ENCODE results near the gene KDM2B. TPM values are rescaled to one million over a fixed set of nuclear protein-coding genes. Genes with fewer than 3 reads are reported as not detected.
A peak's percentile ranks its signal among the peaks of the same experiment; 100 is the strongest.

The KDM2B gene
- total RNA-seq, result 10 to 100 TPM; 14.8 to 27.0 (median 16.7) TPM

DNA sequence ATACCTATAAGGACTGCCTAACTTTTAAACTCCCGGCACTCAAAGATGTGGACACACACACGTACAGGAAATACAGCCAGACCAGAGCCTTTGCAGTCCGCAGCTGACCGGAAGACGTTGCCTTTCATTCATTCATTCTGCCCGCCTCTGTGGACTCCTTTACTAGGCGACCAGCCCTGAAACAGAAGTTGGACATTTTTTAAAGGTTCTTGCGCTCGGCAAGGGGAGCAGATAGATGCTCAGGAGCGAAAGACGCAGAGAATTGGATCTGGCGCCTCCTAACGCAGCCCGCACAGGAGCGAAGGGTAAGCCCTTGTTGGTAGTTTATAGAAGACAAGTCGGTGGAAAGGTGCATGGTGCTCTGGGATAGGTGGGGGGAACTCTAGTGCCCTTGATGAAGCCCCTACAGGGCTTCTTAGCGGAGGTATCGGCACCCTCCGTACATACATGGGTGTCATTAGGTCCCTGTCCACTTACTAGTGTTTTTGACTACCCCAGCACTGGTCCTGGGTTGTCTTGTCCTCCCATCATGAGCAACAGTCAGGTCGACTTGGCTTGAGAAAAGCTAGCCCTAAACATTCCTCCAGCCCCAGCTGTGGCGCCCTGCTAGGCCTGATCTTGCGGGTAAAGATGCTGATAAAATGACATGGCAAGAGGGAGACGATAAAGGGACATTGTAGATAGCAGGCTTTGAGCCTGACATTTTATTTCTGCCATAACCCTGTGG lies at the start of gene KDM2B:
TSS of gene KDM2B (minus strand) at position 65 of the 727 bp plus-strand sequence. CDS start 112 bp downstream, outside the sequence.
- ATAC-seq (ENCODE audit: low FRiP score) (no peak), DNase-seq (ENCODE audit: low spot score) (no peak)
- TF ChIP-seq, protein P1, sequence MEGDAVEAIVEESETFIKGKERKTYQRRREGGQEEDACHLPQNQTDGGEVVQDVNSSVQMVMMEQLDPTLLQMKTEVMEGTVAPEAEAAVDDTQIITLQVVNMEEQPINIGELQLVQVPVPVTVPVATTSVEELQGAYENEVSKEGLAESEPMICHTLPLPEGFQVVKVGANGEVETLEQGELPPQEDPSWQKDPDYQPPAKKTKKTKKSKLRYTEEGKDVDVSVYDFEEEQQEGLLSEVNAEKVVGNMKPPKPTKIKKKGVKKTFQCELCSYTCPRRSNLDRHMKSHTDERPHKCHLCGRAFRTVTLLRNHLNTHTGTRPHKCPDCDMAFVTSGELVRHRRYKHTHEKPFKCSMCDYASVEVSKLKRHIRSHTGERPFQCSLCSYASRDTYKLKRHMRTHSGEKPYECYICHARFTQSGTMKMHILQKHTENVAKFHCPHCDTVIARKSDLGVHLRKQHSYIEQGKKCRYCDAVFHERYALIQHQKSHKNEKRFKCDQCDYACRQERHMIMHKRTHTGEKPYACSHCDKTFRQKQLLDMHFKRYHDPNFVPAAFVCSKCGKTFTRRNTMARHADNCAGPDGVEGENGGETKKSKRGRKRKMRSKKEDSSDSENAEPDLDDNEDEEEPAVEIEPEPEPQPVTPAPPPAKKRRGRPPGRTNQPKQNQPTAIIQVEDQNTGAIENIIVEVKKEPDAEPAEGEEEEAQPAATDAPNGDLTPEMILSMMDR (IDR thresholded peaks at IDR 0.05), result no peak

DNA sequence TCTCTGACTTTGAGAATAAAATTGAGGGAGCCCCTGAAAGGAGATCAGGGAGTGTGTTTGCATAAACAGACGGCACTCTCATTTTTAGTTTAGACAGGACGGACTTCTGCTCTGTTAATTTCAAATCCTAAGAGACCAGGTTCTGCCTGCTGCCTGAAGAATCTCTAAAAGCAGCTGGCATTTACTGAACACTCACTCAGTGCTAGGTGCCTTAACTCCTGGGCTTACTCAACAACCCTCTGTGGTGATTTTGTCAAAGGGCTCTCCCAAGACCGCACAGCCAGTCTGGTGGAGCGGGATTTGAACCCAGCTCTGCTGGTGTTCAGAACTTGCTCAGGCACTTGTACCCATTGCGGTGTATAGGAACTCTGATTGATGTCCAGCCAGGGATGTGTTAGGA lies 47.7 kb upstream of the KDM2B start:
- ATAC-seq (ENCODE audit: low FRiP score), result no peak

DNA sequence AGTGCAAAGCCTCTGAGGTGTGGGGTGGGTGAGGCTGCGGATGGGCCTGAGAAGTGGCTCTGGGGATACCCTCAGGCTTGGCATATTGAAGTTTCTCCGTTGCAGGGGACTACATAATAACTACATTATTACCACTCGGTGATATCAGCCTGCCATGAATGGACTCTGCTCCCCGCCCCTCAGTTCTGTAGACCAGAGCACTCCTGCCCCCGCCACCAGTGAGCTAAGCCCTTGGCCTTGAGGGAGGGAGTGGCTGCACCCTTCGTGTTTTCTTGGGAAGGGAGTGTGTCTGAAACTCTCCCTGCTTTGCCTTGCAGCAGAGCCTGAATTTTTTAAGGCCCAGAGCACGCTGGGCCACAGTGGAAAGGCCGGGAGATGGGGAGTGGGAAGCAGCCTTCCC lies 47.2 kb upstream of the KDM2B start:
- no peak for DNase-seq (ENCODE audit: low spot score)
- TF ChIP-seq, protein P1 (IDR thresholded peaks at IDR 0.05), result no peak
- no peak for ATAC-seq (ENCODE audit: low FRiP score)

More for the DNA sequence above, 47.7 kb upstream of the KDM2B start:
- DNase-seq (ENCODE audit: low spot score), result no peak
- TF ChIP-seq, protein P1 (IDR thresholded peaks at IDR 0.05), result no peak

DNA sequence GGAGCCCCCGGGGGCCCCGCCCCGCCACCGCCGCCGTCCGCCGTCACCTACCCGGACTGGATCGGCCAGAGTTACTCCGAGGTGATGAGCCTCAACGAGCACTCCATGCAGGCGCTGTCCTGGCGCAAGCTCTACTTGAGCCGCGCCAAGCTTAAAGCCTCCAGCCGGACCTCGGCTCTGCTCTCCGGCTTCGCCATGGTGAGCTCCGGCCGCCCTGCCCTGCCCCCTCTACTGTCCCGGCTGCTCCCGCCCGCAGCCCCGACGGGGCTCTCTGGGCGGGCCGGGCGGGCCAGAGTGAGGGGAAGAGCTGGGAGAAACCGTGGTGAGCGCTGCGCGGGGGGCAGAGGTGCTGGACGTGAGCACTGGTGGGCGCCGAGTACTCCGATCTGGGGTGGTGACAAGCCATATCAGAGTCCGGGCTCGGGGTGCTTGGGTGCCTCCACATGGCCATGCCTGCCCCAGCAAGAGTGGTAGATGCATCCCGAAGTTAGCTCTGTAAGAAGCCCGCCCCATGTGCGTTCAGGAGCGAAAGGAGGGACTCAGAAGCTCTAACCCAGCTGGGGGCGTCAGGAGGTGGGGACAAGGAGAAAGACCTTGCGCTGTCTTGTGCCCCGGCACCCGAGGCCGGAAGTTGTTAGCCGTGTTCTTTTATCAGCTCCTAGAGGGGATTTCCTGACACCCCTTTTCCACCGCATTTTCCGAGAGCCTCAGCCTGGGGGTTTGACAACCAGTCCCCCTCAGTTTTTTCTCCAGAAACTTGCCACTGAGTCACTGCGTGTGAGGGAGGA lies 46.2 kb upstream of the KDM2B start:
- ATAC-seq (ENCODE audit: low FRiP score), result peak; percentile 63
- TF ChIP-seq, protein P1 (IDR thresholded peaks at IDR 0.05), result no peak
- DNase-seq (ENCODE audit: low spot score), result no peak

DNA sequence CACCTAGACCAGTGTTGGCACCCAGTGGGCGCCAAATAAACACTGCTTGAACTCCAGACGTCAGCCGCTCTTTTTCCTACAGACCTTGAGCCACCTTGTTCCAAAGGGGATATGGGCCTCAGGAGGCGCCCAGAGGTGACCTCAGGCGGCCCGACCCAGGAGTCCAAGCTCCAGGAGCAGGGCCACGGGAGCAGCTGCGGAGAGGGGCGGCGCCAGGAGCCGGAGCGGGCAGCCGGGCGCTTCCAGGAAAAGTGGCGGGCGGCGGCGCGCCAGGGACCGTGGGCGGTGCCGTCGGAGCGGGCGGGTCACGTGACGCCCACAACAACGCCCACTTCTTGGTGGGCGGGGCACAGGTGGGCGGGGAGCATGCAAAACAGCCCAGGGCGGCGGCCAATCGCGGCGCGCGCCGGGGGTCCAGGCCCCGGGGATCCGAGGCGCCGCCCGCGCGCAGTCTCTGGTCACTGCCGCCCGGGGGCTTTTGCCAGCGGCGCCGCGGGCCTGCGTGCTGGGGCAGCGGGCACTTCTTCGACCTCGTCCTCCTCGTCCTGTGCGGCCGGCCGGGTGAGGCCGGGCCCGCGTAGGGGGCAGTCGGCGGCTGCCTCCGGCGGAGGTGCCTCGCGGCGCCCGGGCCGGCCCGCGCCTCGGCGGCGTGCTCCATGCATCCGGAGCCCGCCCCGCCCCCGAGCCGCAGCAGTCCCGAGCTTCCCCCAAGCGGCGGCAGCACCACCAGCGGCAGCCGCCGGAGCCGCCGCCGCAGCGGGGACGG lies 45.4 kb upstream of the KDM2B start, which contains the start of gene ORAI1:
TSS of gene ORAI1 (plus strand) at position 444 of the 766 bp plus-strand sequence.
- ATAC-seq (ENCODE audit: low FRiP score), result peak; percentile 93
- peak; percentile 86 for DNase-seq (ENCODE audit: low spot score)
- TF ChIP-seq, protein P1 (IDR thresholded peaks at IDR 0.05), result peak in 1 of 3 donors; percentile 2

DNA sequence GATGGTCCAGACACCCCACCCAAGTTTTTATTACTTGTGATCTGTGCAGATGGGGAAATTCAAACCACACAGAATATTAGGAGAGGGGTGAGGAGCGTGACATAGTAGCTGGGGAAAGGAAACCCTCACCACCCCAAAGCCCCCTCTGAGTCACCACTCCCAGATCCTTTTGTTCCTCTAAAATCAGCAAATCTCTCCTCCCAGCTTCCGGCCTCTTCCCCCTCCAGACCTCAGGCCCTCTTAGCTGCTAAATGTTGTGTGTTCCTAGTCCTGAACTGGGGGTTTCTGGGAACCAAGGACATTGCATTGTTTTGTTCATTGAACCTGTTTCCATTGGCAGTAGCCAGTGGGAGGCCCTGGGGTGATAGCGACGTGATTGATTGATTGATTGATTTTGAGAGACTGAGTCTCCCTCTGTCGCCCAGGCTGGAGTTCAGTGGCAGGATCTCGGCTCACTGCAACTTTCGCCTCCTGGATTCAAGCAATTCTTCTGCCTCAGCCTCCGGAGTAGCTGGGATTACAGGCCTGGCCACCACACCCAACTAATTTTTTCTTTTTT lies 39.6 kb upstream of the KDM2B start:
- TF ChIP-seq, protein P1 (IDR thresholded peaks at IDR 0.05), result no peak
- ATAC-seq (ENCODE audit: low FRiP score) (no peak), DNase-seq (ENCODE audit: low spot score) (no peak)

Measured in omental fat pad (tissue), 4 donors.